Measurements from ENCODE around the gene WDR37.
A peak's percentile ranks its signal among the peaks of the same experiment; 100 is the strongest.

Gene WDR37

GRCh38 chr10:1074748-1075308 is 18.6 kb downstream of the WDR37 start:
- DNase-seq: peak in 1 of 2 donors; percentile 29

DNA sequence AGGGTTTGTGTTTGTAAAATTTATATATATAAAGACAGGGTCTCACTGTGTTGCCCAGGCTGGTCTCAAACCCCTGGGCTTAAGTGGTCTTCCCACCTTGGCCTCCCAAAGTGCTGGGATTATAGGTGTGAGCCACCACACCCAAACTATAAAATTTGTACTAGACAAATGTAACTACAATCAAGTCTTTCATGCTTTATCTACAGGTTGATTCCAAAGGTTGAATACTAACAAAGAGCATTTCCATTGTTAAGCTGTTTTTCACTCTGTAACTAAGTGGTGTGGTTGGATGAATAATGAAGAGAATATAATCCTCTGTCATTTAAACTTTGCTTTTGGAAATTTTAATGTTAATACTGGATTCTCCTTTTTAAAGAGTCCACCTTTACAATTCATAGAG is 22.5 kb downstream of the WDR37 start:
- DNase-seq: no peak

DNA sequence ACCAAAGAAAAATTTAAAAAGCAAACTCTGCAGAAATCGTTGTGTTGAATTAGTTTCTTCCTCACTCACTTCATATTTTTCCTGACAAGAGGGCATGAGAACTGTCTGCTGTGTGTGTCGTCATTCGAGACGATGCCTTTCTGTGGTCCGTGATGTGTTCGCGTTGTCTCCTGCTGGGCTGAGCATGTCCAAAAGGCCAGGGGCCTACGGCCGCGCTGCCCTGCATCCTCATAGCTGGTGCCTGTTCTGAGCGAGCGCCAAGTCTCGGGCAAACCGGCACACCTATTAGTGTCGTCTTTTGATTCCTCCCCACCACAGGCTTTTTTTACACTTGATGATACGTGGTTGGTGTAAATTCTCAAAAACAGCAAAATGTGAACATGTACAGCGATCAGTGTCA is 27.4 kb downstream of the WDR37 start:
- DNase-seq: no peak

GRCh38 chr10:1084011-1084950 is 28.1 kb downstream of the WDR37 start:
- no peak for DNase-seq

DNA sequence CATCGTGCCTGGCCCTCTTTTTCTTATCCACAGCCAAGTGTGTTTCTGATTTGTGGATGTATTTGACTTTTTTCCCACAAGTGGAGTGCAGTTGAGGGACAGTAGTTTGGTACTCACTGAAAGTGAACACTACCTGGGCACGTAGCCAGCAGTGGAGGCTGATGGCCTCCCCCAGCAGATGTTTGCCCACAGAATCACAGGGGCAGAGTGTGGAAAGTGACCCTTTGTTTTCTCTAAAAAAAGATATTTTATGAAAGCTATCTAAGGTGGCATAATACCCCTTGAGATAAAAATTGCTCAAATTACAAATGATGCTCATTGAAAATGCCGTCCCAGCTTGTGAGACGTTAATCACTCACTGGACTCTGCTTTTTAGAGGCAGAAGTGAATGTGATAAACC is 29.1 kb downstream of the WDR37 start:
- DNase-seq: no peak

GRCh38 chr10:1086787-1087186 is 30.6 kb downstream of the WDR37 start:
- DNase-seq: no peak

- no peak for DNase-seq
Observed at GRCh38 chr10:1089017-1089689, 33.0 kb downstream of the WDR37 start.

DNA sequence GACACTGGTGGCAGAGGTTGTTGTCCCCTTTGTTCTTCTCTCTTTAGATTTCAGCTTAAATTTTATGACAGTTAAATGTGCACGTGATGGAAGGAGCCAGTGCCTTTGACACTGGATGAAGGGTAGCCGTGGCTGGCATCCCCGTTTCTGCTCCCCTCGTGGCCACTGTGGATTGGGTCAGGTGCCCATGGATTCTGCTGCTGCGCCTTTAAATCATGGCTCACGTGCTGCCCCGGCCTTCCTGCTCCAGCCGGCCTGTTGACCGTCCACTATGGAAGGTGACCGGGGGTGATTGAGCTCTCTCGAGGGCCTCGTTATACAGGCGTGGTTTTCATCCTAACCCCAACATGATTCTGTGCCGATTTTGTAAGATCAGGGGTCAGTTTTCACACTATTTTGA is 34.5 kb downstream of the WDR37 start:
- DNase-seq: no peak

GRCh38 chr10:1093696-1094095 is 37.5 kb downstream of the WDR37 start:
- DNase-seq: no peak

GRCh38 chr10:1094112-1095057 is 38.2 kb downstream of the WDR37 start:
- no peak for DNase-seq

DNA sequence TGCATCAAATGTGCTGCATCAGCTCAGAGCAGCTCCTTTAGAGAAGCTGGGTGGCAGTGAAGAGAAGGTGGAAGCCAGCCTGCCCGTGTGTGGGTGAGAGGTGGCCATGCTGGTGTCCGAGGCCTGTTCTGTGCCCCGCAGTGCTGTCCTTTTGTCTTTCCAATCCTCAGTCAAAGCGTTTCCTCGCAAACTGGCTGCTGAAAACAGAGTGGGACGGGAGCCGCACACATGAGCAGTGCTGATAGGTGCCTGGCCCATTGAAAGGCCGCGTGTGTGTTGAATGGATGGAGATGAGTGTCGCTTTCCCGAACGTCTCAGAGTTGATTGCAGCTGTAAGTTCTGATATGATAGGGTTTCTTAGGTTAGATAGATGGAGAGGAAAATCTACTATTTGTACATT is 39.3 kb downstream of the WDR37 start:
- DNase-seq: no peak

- DNase-seq: no peak
Observed at GRCh38 chr10:1096287-1096889, 40.2 kb downstream of the WDR37 start.

DNA sequence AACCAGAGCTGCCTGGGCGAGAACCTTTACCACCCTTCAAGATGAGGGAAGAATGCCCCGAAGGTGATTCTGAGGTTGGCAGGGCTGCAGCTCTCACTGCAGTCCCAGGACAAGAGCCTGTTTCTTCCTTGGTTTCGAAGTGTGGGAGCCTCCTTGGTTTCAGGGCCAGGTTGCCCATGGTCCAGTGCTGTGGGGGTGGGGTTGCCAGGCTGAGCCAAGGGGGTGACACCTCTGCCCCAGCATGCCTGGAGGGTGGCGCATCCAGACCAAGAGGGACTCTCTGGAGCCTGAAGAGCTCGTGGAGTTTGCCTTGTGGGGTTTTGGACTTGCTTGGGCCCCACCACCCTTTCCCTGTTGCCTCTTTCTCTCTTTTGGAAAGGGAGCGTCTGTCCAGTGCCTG is 41.3 kb downstream of the WDR37 start:
- DNase-seq: no peak

GRCh38 chr10:1100143-1100542 is 44.0 kb downstream of the WDR37 start:
- no peak for DNase-seq

DNA sequence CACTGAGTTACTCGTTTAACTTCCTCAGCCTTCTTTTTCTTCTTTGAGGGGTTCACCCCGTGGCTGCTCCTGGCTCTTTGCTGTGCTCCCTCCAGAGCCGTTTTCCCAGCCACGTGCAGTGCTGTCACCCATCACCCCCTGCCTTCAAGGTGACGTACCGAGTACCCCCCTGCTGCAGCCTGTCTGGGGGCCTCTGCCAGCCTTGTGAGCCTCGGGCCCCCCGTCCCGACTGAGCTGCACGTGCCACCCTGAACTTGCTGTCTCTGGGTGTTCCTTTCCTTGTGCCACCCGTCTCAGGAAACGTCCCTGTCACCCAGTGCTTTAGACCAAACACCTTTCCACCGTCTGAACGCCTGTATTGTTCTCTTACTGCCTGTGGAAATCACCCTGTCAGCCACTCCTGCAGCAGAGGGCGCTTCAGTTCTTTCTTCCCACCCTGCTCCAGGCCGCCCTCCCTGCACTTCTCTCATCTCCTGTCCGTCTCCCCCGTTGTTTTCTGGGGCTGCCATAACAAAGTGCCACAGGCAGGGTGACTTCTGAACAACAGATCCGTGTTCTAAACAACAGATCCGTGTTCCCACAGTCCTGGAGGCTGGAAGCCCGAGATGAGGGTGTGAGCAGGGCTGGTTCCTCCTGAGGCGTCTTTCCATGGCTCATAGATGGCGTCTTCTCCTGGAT is 44.6 kb downstream of the WDR37 start:
- no peak for DNase-seq

GRCh38 chr10:1101946-1102345 is 45.8 kb downstream of the WDR37 start:
- no peak for DNase-seq

- no peak for DNase-seq
Observed at GRCh38 chr10:1102416-1102815, 46.2 kb downstream of the WDR37 start.

- no peak for DNase-seq
Observed at GRCh38 chr10:1102831-1103230, 46.6 kb downstream of the WDR37 start.

- no peak for DNase-seq
Observed at GRCh38 chr10:1103551-1103950, 47.4 kb downstream of the WDR37 start.

- no peak for DNase-seq
Observed at GRCh38 chr10:1104971-1105370, 48.8 kb downstream of the WDR37 start.

DNA sequence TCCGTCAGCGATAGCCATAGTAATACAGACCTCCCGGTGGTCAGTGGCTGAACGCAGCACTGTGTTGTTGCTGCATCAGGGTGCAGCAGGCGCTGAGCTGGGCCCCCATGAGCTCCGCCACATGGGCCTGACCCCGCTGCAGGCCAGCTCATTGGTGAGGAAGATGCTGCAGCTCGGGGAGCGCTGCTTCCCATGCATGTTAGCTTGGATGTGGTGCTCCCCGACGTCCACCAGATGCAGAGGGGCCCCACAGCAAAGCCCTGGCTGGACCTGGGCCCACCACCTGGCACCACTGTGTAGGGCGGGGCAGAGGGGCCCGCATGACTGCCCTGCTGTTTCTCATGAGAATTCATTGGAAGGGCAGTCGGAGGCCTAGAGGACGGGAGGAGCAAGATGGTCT is 50.8 kb downstream of the WDR37 start:
- no peak for DNase-seq

- no peak for DNase-seq
Observed at GRCh38 chr10:1107679-1108078, 51.5 kb downstream of the WDR37 start.
